HTERT RPE-1 (cell line): ENCODE results near the gene ZNRF4.
"Not testable (repeated sequence)": the region's sequence is repeated elsewhere in the genome, so short reads cannot be mapped to it uniquely, and the experiment has no call there.

Source experiments
- in situ Hi-C: fragments of 300-500 bp; cut with MboI; formaldehyde crosslinking; loops from 4 replicates; pipeline ENCODE4 v1.14.3; 2020; ENCODE audit warnings: low sequenced_read_pairs

ZNRF4 gene, protein sequence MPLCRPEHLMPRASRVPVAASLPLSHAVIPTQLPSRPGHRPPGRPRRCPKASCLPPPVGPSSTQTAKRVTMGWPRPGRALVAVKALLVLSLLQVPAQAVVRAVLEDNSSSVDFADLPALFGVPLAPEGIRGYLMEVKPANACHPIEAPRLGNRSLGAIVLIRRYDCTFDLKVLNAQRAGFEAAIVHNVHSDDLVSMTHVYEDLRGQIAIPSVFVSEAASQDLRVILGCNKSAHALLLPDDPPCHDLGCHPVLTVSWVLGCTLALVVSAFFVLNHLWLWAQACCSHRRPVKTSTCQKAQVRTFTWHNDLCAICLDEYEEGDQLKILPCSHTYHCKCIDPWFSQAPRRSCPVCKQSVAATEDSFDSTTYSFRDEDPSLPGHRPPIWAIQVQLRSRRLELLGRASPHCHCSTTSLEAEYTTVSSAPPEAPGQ

DNA sequence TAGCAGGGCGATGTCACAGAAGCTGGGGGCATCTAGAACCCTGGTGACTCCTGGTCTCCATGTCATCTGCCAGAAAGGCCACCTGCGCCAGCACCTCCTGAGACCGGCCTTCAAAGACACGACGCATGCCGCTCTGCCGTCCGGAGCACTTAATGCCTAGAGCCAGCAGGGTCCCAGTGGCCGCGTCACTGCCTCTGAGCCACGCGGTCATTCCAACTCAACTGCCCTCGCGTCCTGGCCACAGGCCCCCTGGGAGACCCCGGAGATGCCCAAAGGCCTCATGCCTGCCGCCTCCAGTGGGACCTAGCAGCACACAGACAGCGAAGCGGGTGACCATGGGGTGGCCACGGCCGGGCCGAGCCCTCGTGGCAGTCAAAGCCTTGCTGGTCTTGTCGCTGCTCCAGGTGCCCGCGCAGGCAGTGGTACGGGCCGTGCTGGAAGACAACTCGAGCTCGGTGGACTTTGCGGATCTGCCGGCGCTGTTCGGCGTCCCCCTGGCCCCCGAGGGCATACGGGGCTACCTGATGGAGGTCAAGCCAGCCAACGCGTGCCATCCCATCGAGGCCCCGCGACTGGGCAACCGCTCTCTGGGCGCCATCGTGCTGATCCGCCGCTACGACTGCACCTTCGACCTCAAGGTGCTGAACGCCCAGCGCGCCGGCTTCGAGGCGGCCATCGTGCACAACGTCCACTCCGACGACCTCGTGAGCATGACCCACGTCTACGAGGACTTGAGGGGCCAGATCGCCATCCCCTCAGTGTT lies at the start of gene ZNRF4:
ZNRF4 (plus strand) TSS at position 51 of the 763 bp plus-strand sequence; CDS start at position 126, 75 bp downstream.
- in situ Hi-C loops, result no loop called here

DNA sequence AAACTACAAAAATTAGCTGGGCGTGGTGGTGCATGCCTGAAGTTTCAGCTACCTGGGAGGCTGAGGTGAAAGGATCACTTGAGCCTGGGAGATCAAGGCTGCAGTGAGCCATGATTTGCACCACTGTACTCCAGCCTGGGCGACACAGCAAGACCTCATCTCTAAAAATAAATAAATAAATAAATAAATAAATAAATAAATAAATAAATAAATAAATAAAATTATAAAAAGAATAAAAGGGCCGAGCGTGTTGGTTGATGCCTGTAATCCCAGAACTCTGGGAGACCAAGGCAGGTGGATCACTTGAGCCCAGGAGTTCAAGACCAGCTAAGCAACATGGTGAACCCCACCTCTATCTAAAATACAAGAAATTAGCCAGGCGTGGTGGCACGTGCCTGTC lies 49.0 kb upstream of the ZNRF4 start:
- in situ Hi-C loops, result not testable (repeated sequence)

DNA sequence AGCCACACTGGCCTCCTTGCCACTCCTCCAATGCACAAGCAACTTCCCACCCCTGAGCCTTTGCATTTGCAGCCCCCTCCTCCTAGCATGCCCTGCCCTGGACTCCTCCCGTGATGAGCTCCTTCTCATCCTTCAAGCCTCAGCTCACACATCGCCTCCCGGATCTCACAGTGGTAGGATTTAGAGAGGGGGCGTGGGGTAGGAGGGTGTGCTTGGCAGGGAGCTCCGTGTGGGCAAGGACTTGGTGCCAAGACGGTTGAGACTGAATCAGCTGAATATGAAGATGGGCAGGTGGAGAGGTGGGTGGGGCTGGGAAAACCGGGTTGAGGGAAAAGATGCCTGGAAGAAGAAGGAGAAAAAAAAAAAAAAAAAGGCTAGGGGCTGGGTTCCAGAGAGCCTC lies 48.4 kb upstream of the ZNRF4 start:
- in situ Hi-C loops, result no loop called here

DNA sequence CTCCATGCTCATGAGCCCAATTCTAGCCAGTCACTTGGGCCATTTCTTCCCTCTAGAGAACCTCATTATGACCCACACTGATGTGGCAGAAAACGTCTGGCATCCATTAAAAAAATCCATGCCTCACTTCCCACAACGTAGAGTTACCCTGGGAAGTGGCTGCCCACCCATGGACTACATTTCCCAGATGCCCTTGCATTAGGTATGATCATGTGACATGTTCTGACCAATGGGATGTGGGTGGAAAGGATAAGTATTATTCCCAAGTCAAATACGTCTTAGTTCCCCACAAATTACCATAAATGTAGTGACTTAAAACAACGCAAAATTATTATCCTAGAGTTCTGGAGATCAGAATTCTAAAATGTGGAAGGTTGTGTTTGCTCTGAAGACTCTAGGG lies 47.9 kb upstream of the ZNRF4 start:
- in situ Hi-C loops, result no loop called here

DNA sequence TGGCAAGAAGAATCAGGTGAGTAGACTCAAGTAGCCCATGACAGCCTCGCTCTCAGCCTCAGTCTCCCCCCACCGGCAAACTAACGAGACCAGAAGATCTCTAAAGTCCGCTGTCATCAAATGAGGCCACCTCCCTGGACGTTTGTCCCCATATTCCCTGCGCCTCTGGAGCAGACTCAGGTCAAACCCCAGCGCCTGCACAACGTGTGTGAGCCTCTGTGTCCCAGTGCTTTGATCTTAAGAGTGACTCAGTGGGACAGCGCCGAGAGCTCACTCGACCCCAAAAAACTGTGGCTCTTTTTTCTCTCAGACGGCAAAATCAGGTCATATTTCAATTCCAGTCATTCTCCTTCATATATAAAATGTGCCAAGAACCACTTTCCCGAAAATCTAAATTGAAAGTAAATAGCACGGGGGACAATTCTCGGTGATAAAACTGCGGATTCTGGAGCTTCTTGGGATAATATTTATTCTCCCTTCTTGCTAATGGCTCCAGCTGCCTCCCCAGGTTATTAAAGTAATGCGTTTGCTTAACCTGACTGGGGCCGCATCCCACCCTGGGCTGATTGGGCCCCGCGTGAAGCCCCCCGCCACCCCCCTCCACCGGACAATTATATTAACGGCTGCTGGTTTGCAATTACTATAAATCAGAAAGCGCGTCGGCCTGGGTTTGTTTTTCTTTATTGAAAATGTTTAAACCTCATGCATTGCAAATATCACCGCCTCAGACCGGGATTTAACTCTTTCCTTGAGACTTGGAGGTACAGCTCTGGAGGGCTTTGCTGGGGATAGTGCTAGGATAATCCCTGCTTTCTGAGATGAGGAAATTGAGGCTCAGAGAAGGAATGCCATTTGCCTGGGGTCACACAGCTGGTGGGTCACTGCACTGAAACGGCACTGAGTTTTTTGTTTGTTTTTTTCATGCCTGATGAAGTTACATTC lies 37.5 kb upstream of the ZNRF4 start:
- in situ Hi-C loops, result no loop called here

DNA sequence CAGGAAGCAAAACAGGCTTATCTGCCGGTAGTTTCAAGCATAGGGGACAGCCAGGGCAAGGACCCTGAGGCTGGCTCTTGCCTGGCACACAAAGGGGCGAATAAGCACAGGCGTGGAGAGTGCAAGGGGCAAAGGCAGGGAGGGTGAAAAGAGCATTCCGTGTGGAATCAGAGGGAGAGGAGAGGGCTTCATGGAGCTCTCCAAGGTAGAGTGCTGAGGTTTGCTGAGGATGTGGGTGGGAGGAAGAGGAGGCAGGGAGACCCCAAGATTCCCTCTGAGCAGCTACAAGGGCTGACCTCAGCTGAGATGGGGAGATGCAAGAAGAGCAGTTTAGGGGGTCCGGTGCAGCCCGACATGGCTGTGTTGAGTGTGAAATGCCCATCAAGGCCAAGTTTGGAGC lies 36.5 kb upstream of the ZNRF4 start:
- in situ Hi-C loops, result no loop called here

DNA sequence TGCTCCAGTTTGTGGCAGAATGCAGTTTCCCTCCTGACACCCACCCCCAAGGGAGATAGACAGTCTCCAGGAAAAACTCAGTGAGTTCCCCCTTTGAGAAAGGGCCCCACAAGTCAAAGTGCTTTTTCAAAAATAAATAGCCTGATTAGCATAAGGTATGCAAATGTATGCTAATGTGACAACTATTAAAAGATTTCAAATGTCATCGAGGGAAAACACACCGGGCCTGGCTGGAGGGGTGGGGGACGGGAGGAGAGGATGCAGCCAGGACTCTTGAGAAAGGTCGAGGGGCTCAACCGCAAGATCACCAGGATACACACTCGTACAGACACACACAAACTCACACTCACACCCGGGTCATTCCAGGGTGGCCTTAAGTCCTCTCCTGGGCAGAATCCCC lies 34.3 kb upstream of the ZNRF4 start:
- in situ Hi-C loops, result no loop called here

DNA sequence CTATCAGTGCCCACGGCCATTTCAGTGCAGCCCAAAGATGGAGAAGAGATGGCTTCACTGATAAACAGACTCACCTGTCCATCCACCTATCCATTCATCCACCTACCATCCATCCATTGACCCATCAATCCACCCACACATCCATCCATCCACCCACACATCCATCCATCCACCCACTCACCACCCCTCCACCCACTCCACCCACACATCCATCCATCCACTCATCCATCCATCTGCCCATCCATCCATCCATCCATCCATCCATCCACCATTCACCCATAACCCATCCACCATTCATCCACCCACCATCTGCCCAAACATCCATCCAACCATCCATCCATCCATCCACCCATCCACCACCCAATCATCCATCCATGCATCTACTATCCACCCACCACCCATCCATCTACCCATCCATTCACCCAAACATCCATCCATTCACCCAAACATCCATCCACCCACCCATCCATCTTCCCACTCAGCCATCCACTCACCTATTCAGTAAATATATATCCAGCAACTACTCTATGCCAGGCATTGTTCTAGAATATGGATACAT lies 31.6 kb upstream of the ZNRF4 start:
- in situ Hi-C loops, result no loop called here

DNA sequence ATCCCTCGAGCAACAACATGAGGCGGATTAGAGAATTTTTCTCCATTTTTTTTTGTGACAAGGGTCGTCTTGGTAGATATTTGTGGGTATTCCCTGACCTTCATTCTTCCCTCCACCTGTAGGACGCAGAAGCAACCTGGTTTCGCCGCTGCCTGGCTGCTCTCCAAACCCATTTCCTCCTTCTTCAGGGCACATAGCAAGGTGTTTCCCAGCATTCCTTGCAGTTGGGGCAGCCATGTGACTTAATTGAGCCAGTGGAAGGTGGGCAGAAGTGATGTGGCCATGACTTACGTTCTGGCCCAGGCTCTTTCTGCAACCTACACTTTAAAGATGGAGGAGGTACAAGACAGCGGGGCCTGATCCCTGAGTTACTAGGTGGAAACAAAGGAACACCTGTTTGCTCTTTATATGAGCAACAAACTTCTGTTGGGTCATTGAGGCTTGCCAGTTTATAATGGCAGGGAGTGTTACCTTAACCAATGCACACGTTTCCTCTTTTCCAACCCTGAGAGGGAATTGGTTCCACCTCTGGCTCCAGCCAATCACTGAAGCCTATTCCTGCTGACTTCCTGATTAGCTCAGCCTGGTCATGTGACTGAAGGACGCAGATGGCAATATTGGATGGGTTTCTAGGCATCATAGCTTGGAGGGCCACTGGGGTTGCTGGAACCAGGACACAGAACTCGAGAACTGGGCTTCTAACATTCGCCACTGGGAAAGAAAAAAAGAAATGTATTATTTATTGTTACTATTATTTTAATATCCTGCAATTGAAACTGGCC lies 30.8 kb upstream of the ZNRF4 start:
- in situ Hi-C loops, result no loop called here

DNA sequence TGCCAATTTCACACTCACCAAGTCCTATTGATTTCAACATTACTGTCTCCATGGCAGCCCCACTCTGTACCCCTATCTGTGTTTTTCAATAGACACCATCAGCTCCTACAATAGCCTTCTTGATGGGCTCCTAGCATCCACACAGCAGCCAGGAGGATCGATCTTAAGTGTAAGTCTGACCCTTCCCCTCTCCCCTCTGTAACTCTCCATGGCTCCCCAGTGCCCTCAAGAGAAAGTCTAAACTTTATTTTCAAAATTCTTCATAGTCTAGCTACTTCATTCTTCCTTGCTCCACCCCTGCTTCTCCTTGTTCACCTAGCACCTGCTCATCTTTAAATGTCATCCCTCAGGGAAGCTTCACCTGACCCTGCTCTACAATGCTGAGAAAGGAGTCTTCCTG lies 30.0 kb upstream of the ZNRF4 start:
- in situ Hi-C loops, result no loop called here

DNA sequence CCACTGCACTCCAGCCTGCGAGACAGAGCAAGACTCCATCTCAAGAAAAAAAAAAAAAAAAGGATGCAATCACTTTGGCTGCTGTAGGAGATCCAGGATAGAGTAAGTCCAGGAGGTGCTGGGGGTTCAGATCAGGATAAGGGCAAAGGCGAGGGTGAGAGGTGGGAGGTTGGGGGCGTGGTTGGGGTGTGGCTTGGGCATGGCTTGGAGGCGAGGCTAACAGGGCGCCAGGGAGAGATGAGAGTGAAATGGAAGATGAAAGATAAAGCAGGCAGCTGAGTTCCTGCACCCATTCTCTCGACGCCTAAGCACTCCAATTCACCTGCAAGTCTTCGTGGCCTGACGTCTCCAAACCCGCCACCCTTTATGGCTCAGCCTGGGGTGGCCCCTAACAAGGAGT lies 25.0 kb upstream of the ZNRF4 start:
- in situ Hi-C loops, result no loop called here

DNA sequence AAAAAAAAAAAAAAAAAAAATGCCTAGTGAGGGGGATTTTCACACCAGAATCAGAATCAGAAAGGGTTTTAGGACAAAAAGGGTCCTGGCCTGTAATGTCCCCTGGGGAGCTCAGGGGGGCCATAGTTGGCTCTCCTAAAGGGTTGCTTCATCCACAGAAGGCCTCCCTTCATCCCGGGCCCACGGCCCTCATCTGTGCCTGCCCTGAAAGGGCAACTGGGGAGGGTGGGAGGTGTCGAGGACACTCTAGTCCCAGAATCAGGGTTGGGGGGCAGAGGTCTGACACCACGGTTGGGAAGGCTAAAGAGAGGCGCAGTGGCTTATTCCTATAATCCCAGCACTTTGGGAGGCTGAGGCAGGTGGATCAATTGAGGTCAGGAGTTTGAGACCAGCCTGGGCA lies 22.5 kb upstream of the ZNRF4 start:
- in situ Hi-C loops, result no loop called here

DNA sequence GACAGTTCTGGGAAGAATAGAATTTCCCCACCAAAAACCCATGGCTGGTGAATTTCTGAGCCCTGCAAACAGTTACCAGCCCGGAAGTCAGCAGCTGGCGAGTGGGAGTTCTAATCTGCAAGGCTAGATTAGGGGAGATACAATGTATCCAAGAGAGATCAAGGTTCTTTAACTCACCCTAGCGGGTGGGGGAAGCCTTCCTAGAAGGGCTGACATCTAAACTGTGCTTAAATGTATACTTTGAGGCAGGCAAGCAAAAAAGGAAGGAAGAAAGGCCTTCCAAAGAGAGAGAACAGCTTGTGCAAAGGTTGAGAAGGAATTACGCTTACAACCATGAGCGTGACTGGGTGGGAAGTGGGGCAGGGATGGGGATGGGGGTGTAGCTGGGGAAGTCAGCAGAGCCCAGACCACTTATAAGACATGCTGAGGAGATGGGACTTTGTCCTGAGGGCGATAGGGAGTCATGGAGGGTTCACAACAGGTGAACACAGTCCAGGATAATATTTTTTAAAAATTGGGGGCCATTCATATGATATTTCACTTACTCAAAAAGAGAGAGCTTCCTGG lies 20.8 kb upstream of the ZNRF4 start:
- in situ Hi-C loops, result no loop called here

DNA sequence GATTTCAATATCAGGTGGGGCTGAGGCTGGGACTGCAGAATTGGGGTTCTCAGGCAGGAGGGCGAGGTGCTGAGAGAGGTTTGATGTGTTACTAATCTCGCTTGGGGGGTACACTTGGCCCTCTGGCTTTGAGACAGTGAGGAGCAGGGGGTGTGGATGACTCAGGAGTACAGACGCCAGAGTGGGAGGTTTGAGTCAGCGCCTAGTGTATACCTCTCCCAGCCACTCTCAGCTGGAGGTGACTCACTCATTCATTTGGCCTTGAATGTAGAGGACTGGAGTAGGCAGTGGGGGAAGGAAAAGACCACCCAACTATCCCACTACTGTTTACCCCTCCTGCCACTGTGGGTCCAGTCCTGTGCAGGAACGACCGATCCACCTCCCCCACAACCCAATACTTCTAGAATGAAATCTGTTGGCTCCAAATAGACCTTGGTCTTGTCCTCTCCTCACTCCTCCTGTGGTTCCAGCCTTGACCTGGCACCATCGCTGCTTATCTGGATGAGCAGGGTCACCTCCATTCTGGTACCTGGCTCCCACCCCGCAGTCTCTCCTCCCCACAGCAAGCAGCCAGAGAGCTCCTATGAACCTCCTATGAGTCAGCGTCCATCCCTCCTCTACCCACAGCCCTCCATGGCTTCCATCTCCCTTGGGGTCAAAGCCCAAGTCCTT lies 20.1 kb upstream of the ZNRF4 start:
- in situ Hi-C loops, result no loop called here

DNA sequence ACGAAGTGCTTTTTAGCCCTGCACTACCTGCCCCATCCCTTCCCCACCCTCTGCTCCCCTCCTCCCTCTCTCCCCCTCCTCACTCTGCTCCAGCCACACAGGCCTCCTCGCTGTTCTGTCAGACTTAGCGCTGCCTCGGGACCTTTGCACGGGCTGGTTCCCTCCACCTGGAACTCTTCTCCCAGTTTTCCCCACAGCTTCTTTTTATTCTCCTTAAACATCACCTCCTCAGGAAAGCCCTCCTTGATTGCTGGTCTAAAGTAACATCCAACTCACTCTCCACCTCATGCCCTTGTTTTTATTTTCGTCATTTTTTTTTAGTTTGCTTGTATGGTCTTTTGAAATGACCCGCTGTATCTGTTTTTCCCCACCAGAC lies 19.6 kb upstream of the ZNRF4 start:
- in situ Hi-C loops, result no loop called here

DNA sequence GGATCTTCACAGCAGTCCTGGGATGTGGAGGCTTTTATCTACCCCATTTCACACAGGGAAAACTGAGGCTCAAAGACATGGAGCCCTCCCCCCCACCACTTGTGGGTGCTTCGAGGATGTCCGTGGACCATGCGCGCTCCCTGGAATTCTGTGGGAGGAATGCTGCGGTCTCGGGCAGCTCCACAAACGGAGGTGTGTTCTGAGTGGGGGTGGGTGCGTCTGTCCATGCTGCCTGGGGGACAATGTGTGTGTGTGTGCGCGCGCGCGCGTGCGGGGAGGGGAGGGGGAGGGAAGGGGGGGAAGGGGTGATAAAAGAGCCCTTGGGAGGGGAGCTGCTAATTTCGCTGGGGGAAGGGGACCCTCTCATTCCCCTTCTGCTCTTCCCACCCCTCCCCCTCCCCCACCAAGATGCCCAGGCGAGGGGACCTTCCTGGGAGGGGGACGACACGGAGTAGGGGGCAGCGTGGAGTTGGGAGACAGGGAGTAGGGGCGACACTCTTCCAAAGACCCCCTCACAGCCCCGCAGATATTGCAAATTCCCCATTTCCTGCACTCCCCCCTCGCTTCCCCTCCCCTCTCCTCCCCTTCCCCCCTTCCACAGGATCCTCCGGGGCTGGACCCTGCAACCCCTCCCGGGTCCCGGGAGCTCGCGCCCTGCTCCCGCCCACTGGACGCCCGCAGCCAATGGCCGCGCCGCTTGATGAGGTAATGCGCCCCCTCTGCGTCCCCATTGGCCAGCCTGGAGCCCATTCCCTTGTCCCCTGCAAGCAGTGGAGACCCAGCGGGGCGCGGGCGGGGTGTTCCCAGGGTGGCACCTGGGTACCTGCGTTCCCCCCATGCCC lies 18.9 kb upstream of the ZNRF4 start:
- in situ Hi-C loops, result no loop called here

DNA sequence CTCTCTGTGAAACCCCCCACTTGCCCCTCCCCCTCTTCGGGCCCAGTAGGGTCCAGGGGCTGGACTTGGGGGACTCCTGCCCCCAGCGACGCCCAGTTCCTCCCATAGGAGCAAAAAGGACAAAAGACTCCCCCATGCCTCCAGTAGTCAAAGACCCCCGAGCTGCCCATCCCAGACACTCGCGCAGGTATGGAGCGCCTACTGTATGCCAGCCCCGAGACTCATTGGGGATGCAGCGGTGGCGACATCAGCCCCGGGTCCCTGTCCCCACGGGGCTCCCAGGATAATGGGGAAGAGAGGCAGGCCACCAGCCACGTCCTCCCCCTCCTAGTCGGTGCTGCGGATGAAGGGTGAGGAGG lies 18.3 kb upstream of the ZNRF4 start:
- in situ Hi-C loops, result no loop called here

DNA sequence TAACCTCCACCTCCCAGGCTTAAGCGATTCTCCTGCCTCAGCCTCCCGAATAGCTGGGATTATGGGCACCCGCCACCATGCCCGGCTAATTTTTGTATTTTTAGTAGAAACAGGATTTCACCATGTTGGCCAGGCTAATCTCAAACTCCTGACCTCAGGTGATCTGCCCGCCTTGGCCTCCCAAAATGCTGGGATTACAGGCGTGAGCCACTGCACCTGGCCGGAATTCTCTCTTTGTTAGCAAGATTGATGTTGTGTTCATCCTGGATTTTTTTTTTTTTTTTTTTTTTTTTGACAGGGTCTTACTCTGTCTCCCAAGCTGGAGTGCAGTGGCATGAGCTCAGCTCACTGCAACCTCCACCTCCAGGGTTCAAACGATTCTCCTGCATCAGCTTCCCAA lies 16.5 kb upstream of the ZNRF4 start:
- in situ Hi-C loops, result not testable (repeated sequence)
